ENCODE data around the gene EPN2.
"Not testable (repeated sequence)": the region's sequence is repeated elsewhere in the genome, so short reads cannot be mapped to it uniquely, and the experiment has no call there.

- TF ChIP-seq CTCF, POLR2A (IDR thresholded peaks at IDR 0.05): not testable (repeated sequence)
These were observed 10.3 kb upstream of the EPN2 start for GRCh38 chr17:19226610-19227588.

All from testis (tissue), 2 donors.